ENCODE results near the gene ADCK1. TPM values are rescaled to one million over a fixed set of nuclear protein-coding genes. Genes with fewer than 3 reads are reported as not detected.

Gene ADCK1
- total RNA-seq, 2 experiments from 2014 or later = 7.1 to 8.7 TPM

- no peaks in the 10 kb centered on the region for H3K27me3 Mint-ChIP-seq
- Histone ChIP-seq H3K4me1 (ENCODE audit: insufficient read depth, low read length) (no peaks in the 10 kb centered on the region), H3K9me3 (ENCODE audit: control insufficient read depth in 1 of 2, insufficient read depth in 1 of 2, low read length in 2 of 2) (no peaks in the 10 kb centered on the region), H3K4me3 (ENCODE audit: low read length) (no peak overlapping the region), H3K27me3 (ENCODE audit: control insufficient read depth in 1 of 2, insufficient read depth in 2 of 2, low read length in 2 of 2) (no peaks in the 10 kb centered on the region), H3K36me3 (ENCODE audit: insufficient read depth, low read length) (no peaks in the 10 kb centered on the region), H3K27ac (ENCODE audit: low read depth in 1 of 2, low read length in 2 of 2) (no peak overlapping the region)
- H3K9me3 Mint-ChIP-seq = peaks cover 2% of the 10 kb centered on the region
- POLR2A ChIA-PET = interaction anchor here (0.6 kb wide), 1 partner anchor 11 kb away, joined by 3 read pairs; no protein-coding TSS in a partner anchor
- H3K27ac Mint-ChIP-seq = no peak overlapping the region
- no peak for TF ChIP-seq CTCF (IDR thresholded peaks at IDR 0.05)
- no peak for DNase-seq
- CTCF ChIA-PET = no interaction called here
- no peaks in the 10 kb centered on the region for H3K4me1 Mint-ChIP-seq (ENCODE audit: low read depth)
- H3K36me3 Mint-ChIP-seq (ENCODE audit: low read depth) = peaks cover 37% of the 10 kb centered on the region
- H3K4me3 Mint-ChIP-seq = no peak overlapping the region
- no peak for ATAC-seq (ENCODE audit: poor library complexity)
- intact Hi-C loops (cut with DNase I, micrococcal nuclease) = no loop called here
Measured at GRCh38 chr14:77859934-77860570, 60.1 kb downstream of the ADCK1 start.

GRCh38 chr14:77861201-77861600 lies 61.3 kb downstream of the ADCK1 start:
- peaks cover 2% of the 10 kb centered on the region for H3K9me3 Mint-ChIP-seq
- H3K4me3 Mint-ChIP-seq = no peak overlapping the region
- POLR2A ChIA-PET = no interaction called here
- ATAC-seq (ENCODE audit: poor library complexity) (no peak), DNase-seq (no peak)
- no peaks in the 10 kb centered on the region for H3K27me3 Mint-ChIP-seq
- intact Hi-C loops (cut with DNase I, micrococcal nuclease) = no loop called here
- Histone ChIP-seq H3K36me3 (ENCODE audit: insufficient read depth, low read length) (no peaks in the 10 kb centered on the region), H3K4me3 (ENCODE audit: low read length) (no peak overlapping the region), H3K4me1 (ENCODE audit: insufficient read depth, low read length) (no peaks in the 10 kb centered on the region), H3K27me3 (ENCODE audit: control insufficient read depth in 1 of 2, insufficient read depth in 2 of 2, low read length in 2 of 2) (no peaks in the 10 kb centered on the region), H3K9me3 (ENCODE audit: control insufficient read depth in 1 of 2, insufficient read depth in 1 of 2, low read length in 2 of 2) (no peaks in the 10 kb centered on the region), H3K27ac (ENCODE audit: low read depth in 1 of 2, low read length in 2 of 2) (no peak overlapping the region)
- CTCF ChIA-PET = interaction anchor here (1.6 kb wide), 1 partner anchor 18 kb away, joined by 3 read pairs; no protein-coding TSS in a partner anchor
- H3K36me3 Mint-ChIP-seq (ENCODE audit: low read depth) = peaks cover 44% of the 10 kb centered on the region
- TF ChIP-seq CTCF (IDR thresholded peaks at IDR 0.05) = no peak
- no peak overlapping the region for H3K27ac Mint-ChIP-seq
- no peaks in the 10 kb centered on the region for H3K4me1 Mint-ChIP-seq (ENCODE audit: low read depth)

- no peaks in the 10 kb centered on the region for H3K36me3 ChIP-seq (ENCODE audit: insufficient read depth, low read length)
- H3K27ac Mint-ChIP-seq = no peak overlapping the region
- peak; percentile 97 for TF ChIP-seq CTCF (IDR thresholded peaks at IDR 0.05)
- no peak overlapping the region for H3K4me3 ChIP-seq (ENCODE audit: low read length)
- POLR2A ChIA-PET = interaction anchor here (0.6 to 1.2 kb wide), 2 partner anchors 65 to 154 kb away, joined by 3 read pairs; partner anchors contain the start of genes ALKBH1 and SLIRP
- CTCF ChIA-PET = interaction anchor here (0.5 to 1.6 kb wide), 8 partner anchors 8 to 1283 kb away, joined by 3 to 4 read pairs (median 4); no protein-coding TSS in a partner anchor
- ATAC-seq (ENCODE audit: poor library complexity) (peak; percentile 37), DNase-seq (peak; percentile 56 to 81 (median 65))
- H3K27me3 Mint-ChIP-seq = no peaks in the 10 kb centered on the region
- H3K27me3 ChIP-seq (ENCODE audit: control insufficient read depth in 1 of 2, insufficient read depth in 2 of 2, low read length in 2 of 2) = no peaks in the 10 kb centered on the region
- H3K4me1 ChIP-seq (ENCODE audit: insufficient read depth, low read length) = no peaks in the 10 kb centered on the region
- intact Hi-C loops (cut with DNase I, micrococcal nuclease) = loop anchor here (2.0 kb wide), 2 partner anchors 705 to 737 kb away; no protein-coding TSS in a partner anchor
- H3K9me3 Mint-ChIP-seq = peaks cover 2% of the 10 kb centered on the region
- no peaks in the 10 kb centered on the region for H3K9me3 ChIP-seq (ENCODE audit: control insufficient read depth in 1 of 2, insufficient read depth in 1 of 2, low read length in 2 of 2)
- no peak overlapping the region for H3K27ac ChIP-seq (ENCODE audit: low read depth in 1 of 2, low read length in 2 of 2)
- peaks cover 48% of the 10 kb centered on the region for H3K36me3 Mint-ChIP-seq (ENCODE audit: low read depth)
- H3K4me1 Mint-ChIP-seq (ENCODE audit: low read depth) = no peaks in the 10 kb centered on the region
- H3K4me3 Mint-ChIP-seq = no peak overlapping the region
Measured at GRCh38 chr14:77862154-77862786, 62.4 kb downstream of the ADCK1 start.
